WTC11 (cell line): ENCODE measurements around the gene PAQR4. TPM values are rescaled to one million over a fixed set of nuclear protein-coding genes. Genes with fewer than 3 reads are reported as not detected.

Experiments
- ATAC-seq: fragments of 200-7000 bp; cut with Tn5 transposase; 2 replicates; pipeline ENCODE4 v1.10.0; 2021; ENCODE audit warnings: mild to moderate bottlenecking, moderate library complexity
- CTCF ChIA-PET: fragments of 300-600 bp; sonication (Branson Sonifier 250); formaldehyde crosslinking; loops from one replicate; lab custom pipeline; 2021; ENCODE audit warnings: antibody characterized with exemption; lab: Charles Lee
- POLR2A ChIA-PET: fragments of 350-600 bp; sonication (Branson Sonifier 250); formaldehyde crosslinking; loops from one replicate; lab custom pipeline; 2021; ENCODE audit warnings: antibody characterized with exemption; lab: Charles Lee
- DNase-seq: peaks from one replicate; pipeline ENCODE4 v3.0.0; 2021; ENCODE audit warnings: low spot score
- H3K27ac Mint-ChIP-seq: 2 replicates; pipeline ENCODE4 v1.8.0; 2021; ENCODE audit warnings: mixed read lengths
- H3K27me3 Mint-ChIP-seq: 2 replicates; pipeline ENCODE4 v1.8.0; 2021; ENCODE audit warnings: low read depth, mild to moderate bottlenecking, moderate library complexity, mixed read lengths
- H3K36me3 Mint-ChIP-seq: 2 replicates; pipeline ENCODE4 v1.8.0; 2021; ENCODE audit warnings: mixed read lengths
- H3K4me1 Mint-ChIP-seq: 2 replicates; pipeline ENCODE4 v1.8.0; 2022; ENCODE audit warnings: mixed read lengths
- H3K4me3 Mint-ChIP-seq: 2 replicates; pipeline ENCODE4 v1.8.0; 2021; ENCODE audit warnings: mild to moderate bottlenecking, moderate library complexity, mixed read lengths
- H3K9me3 Mint-ChIP-seq: 2 replicates; pipeline ENCODE4 v1.8.0; 2021; ENCODE audit warnings: mixed read lengths
- ELF4 ChIP-seq: sonication (generic); formaldehyde crosslinking; IDR thresholded peaks from 2 replicates; pipeline ENCODE4 v1.8.1; 2022; ENCODE audit warnings: low read depth, mild to moderate bottlenecking, moderate library complexity, missing genetic modification reagents
- JUN ChIP-seq: sonication (generic); formaldehyde crosslinking; IDR thresholded peaks from 2 replicates; pipeline ENCODE4 v1.8.0; 2023; ENCODE audit warnings: mild to moderate bottlenecking, missing genetic modification reagents
- KAT7 ChIP-seq: sonication (generic); formaldehyde crosslinking; IDR thresholded peaks from 2 replicates; pipeline ENCODE4 v1.8.1; 2023; ENCODE audit warnings: missing genetic modification reagents, mild to moderate bottlenecking, borderline replicate concordance
- MYBL2 ChIP-seq: sonication (generic); formaldehyde crosslinking; IDR thresholded peaks from 2 replicates; pipeline ENCODE4 v1.8.1; 2023; ENCODE audit warnings: mild to moderate bottlenecking, moderate library complexity, missing genetic modification reagents
- NFATC4 ChIP-seq: fragments of 250-450 bp; sonication (Bioruptor Pico); IDR thresholded peaks from 2 replicates; pipeline ENCODE4 v1.9.0; 2021; ENCODE audit warnings: mild to moderate bottlenecking
- SMAD4 ChIP-seq: sonication (generic); formaldehyde crosslinking; IDR thresholded peaks from 2 replicates; pipeline ENCODE4 v1.8.0; 2022; ENCODE audit warnings: mild to moderate bottlenecking, missing genetic modification reagents
- SP1 ChIP-seq: sonication (generic); formaldehyde crosslinking; conservative IDR thresholded peaks from 2 replicates; pipeline ENCODE4 v1.8.1; 2022; ENCODE audit warnings: missing genetic modification reagents
- ZNF219 ChIP-seq: sonication (generic); formaldehyde crosslinking; IDR thresholded peaks from 2 replicates; pipeline ENCODE4 v1.8.0; 2023; ENCODE audit warnings: missing genetic modification reagents, mild to moderate bottlenecking, borderline replicate concordance
- total RNA-seq: library from RNA; stranded (reverse); gene quantifications from 3 replicates; pipeline ENCODE4 v1.2.3, GENCODE V29; 2021
- TF ChIP-seq, protein P1 (sequence below): fragments of 250-450 bp; sonication (Bioruptor Pico); IDR thresholded peaks from 2 replicates; pipeline ENCODE4 v1.9.0; 2021; ENCODE audit warnings: moderate library complexity, mild to moderate bottlenecking, inconsistent platforms, borderline replicate concordance
- TF ChIP-seq, protein P2 (sequence below): sonication (generic); formaldehyde crosslinking; IDR thresholded peaks from 2 replicates; pipeline ENCODE4 v1.8.0; 2022; ENCODE audit warnings: mild to moderate bottlenecking, missing genetic modification reagents
- TF ChIP-seq, protein P3 (sequence below): sonication (generic); formaldehyde crosslinking; IDR thresholded peaks from 2 replicates; pipeline ENCODE4 v1.8.0; 2023; ENCODE audit warnings: mild to moderate bottlenecking, missing genetic modification reagents
- TF ChIP-seq, protein P4 (sequence below): sonication (generic); formaldehyde crosslinking; IDR thresholded peaks from 2 replicates; pipeline ENCODE4 v1.8.0; 2023; ENCODE audit warnings: missing genetic modification reagents, mild to moderate bottlenecking, borderline replicate concordance
- TF ChIP-seq, protein P5 (sequence below): sonication (generic); formaldehyde crosslinking; IDR thresholded peaks from 2 replicates; pipeline ENCODE4 v1.8.0; 2022; ENCODE audit warnings: mild to moderate bottlenecking, missing genetic modification reagents

PAQR4 gene
- total RNA-seq, 1 experiment from 2014 or later = 32.4 TPM

- H3K4me3 Mint-ChIP-seq = peak within 1 kb of the TSS; percentile 86
- peaks cover 54% of the 10 kb centered on the region for H3K4me1 Mint-ChIP-seq
- TF ChIP-seq, protein P1, sequence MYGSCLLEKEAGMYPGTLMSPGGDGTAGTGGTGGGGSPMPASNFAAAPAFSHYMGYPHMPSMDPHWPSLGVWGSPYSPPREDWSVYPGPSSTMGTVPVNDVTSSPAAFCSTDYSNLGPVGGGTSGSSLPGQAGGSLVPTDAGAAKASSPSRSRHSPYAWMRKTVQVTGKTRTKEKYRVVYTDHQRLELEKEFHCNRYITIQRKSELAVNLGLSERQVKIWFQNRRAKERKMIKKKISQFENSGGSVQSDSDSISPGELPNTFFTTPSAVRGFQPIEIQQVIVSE = no peak
- TF ChIP-seq SP1 (CRISPR knock-in tag) (peak; percentile 81), JUN (CRISPR knock-in tag) (0 out of 2 replicates have a peak, but pooled peaks have one; percentile 28), MYBL2 (peak; percentile 40; the same call in 1 of the 2 replicates), SMAD4 (no peak), ELF4 (no peak), KAT7 (CRISPR knock-in tag) (no peak), ZNF219 (0 out of 2 replicates have a peak, but pooled peaks have one; percentile 73), NFATC4 (no peak)
- TF ChIP-seq, protein P2, sequence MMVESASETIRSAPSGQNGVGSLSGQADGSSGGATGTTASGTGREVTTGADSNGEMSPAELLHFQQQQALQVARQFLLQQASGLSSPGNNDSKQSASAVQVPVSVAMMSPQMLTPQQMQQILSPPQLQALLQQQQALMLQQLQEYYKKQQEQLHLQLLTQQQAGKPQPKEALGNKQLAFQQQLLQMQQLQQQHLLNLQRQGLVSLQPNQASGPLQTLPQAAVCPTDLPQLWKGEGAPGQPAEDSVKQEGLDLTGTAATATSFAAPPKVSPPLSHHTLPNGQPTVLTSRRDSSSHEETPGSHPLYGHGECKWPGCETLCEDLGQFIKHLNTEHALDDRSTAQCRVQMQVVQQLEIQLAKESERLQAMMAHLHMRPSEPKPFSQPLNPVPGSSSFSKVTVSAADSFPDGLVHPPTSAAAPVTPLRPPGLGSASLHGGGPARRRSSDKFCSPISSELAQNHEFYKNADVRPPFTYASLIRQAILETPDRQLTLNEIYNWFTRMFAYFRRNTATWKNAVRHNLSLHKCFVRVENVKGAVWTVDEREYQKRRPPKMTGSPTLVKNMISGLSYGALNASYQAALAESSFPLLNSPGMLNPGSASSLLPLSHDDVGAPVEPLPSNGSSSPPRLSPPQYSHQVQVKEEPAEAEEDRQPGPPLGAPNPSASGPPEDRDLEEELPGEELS (CRISPR knock-in tag) = peak; percentile 18; the same call in 1 of the 2 replicates
- TF ChIP-seq, protein P3, sequence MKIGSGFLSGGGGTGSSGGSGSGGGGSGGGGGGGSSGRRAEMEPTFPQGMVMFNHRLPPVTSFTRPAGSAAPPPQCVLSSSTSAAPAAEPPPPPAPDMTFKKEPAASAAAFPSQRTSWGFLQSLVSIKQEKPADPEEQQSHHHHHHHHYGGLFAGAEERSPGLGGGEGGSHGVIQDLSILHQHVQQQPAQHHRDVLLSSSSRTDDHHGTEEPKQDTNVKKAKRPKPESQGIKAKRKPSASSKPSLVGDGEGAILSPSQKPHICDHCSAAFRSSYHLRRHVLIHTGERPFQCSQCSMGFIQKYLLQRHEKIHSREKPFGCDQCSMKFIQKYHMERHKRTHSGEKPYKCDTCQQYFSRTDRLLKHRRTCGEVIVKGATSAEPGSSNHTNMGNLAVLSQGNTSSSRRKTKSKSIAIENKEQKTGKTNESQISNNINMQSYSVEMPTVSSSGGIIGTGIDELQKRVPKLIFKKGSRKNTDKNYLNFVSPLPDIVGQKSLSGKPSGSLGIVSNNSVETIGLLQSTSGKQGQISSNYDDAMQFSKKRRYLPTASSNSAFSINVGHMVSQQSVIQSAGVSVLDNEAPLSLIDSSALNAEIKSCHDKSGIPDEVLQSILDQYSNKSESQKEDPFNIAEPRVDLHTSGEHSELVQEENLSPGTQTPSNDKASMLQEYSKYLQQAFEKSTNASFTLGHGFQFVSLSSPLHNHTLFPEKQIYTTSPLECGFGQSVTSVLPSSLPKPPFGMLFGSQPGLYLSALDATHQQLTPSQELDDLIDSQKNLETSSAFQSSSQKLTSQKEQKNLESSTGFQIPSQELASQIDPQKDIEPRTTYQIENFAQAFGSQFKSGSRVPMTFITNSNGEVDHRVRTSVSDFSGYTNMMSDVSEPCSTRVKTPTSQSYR (CRISPR knock-in tag) = 0 out of 2 replicates have a peak, but pooled peaks have one; percentile 34
- TF ChIP-seq, protein P4, sequence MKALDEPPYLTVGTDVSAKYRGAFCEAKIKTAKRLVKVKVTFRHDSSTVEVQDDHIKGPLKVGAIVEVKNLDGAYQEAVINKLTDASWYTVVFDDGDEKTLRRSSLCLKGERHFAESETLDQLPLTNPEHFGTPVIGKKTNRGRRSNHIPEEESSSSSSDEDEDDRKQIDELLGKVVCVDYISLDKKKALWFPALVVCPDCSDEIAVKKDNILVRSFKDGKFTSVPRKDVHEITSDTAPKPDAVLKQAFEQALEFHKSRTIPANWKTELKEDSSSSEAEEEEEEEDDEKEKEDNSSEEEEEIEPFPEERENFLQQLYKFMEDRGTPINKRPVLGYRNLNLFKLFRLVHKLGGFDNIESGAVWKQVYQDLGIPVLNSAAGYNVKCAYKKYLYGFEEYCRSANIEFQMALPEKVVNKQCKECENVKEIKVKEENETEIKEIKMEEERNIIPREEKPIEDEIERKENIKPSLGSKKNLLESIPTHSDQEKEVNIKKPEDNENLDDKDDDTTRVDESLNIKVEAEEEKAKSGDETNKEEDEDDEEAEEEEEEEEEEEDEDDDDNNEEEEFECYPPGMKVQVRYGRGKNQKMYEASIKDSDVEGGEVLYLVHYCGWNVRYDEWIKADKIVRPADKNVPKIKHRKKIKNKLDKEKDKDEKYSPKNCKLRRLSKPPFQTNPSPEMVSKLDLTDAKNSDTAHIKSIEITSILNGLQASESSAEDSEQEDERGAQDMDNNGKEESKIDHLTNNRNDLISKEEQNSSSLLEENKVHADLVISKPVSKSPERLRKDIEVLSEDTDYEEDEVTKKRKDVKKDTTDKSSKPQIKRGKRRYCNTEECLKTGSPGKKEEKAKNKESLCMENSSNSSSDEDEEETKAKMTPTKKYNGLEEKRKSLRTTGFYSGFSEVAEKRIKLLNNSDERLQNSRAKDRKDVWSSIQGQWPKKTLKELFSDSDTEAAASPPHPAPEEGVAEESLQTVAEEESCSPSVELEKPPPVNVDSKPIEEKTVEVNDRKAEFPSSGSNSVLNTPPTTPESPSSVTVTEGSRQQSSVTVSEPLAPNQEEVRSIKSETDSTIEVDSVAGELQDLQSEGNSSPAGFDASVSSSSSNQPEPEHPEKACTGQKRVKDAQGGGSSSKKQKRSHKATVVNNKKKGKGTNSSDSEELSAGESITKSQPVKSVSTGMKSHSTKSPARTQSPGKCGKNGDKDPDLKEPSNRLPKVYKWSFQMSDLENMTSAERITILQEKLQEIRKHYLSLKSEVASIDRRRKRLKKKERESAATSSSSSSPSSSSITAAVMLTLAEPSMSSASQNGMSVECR (CRISPR knock-in tag) = 0 out of 2 replicates have a peak, but pooled peaks have one; percentile 34
- TF ChIP-seq, protein P5, sequence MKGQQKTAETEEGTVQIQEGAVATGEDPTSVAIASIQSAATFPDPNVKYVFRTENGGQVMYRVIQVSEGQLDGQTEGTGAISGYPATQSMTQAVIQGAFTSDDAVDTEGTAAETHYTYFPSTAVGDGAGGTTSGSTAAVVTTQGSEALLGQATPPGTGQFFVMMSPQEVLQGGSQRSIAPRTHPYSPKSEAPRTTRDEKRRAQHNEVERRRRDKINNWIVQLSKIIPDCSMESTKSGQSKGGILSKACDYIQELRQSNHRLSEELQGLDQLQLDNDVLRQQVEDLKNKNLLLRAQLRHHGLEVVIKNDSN (CRISPR knock-in tag) = peak; percentile 19; the same call in 1 of the 2 replicates
- DNase-seq (peak; percentile 80), ATAC-seq (peak; percentile 0)
- ChIA-PET POLR2A (interaction anchor here (0.6 to 17.1 kb wide), 12 partner anchors 10 to 130 kb away, joined by 3 to 502 read pairs (median 6); partner anchors contain the start of genes CLDN9 and ZSCAN10), CTCF (interaction anchor here (0.7 to 8.6 kb wide), 19 partner anchors 11 to 146 kb away, joined by 3 to 360 read pairs (median 4); partner anchors contain the start of genes CLDN9, FLYWCH1, KREMEN2 and ZSCAN10)
- peaks cover 18% of the 10 kb centered on the region for H3K36me3 Mint-ChIP-seq
- peaks cover 2% of the 10 kb centered on the region; the same call in 1 of the 2 replicates for H3K27me3 Mint-ChIP-seq
- H3K27ac Mint-ChIP-seq = peak within 1 kb of the TSS; percentile 99
- H3K9me3 Mint-ChIP-seq = no peaks in the 10 kb centered on the region
Observed at GRCh38 chr16:3020247-3020603, 51.1 kb downstream of the PAQR4 start, which contains the start of gene TNFRSF12A. TNFRSF12A (plus strand) TSS chr16:3020368; CDS start chr16:3020398, 30 bp downstream.
